GM18511 (cell line): Measurements from ENCODE around the gene TNRC6C.
A peak's percentile ranks its signal among the peaks of the same experiment; 100 is the strongest.

ENCODE experiments used
- ATAC-seq: cut with Tn5 transposase; IDR thresholded peaks from one replicate; pipeline ENCODE4 v1.9.1; 2021; ENCODE audit warnings: mild to moderate bottlenecking, moderate library complexity; ENCODE audit not compliant: unreplicated experiment

Gene TNRC6C, protein sequence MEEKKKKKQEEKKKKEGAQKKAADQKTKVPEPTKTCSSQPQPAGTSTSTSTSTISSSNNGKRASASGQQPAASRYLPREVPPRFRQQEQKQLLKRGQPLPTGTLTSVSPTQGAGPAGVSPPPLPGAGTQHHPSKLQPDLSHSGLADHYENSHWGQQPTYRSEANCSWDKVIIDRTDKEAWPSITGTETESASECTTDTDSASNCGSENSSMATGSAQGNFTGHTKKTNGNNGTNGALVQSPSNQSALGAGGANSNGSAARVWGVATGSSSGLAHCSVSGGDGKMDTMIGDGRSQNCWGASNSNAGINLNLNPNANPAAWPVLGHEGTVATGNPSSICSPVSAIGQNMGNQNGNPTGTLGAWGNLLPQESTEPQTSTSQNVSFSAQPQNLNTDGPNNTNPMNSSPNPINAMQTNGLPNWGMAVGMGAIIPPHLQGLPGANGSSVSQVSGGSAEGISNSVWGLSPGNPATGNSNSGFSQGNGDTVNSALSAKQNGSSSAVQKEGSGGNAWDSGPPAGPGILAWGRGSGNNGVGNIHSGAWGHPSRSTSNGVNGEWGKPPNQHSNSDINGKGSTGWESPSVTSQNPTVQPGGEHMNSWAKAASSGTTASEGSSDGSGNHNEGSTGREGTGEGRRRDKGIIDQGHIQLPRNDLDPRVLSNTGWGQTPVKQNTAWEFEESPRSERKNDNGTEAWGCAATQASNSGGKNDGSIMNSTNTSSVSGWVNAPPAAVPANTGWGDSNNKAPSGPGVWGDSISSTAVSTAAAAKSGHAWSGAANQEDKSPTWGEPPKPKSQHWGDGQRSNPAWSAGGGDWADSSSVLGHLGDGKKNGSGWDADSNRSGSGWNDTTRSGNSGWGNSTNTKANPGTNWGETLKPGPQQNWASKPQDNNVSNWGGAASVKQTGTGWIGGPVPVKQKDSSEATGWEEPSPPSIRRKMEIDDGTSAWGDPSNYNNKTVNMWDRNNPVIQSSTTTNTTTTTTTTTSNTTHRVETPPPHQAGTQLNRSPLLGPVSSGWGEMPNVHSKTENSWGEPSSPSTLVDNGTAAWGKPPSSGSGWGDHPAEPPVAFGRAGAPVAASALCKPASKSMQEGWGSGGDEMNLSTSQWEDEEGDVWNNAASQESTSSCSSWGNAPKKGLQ (N-terminal part only)

DNA sequence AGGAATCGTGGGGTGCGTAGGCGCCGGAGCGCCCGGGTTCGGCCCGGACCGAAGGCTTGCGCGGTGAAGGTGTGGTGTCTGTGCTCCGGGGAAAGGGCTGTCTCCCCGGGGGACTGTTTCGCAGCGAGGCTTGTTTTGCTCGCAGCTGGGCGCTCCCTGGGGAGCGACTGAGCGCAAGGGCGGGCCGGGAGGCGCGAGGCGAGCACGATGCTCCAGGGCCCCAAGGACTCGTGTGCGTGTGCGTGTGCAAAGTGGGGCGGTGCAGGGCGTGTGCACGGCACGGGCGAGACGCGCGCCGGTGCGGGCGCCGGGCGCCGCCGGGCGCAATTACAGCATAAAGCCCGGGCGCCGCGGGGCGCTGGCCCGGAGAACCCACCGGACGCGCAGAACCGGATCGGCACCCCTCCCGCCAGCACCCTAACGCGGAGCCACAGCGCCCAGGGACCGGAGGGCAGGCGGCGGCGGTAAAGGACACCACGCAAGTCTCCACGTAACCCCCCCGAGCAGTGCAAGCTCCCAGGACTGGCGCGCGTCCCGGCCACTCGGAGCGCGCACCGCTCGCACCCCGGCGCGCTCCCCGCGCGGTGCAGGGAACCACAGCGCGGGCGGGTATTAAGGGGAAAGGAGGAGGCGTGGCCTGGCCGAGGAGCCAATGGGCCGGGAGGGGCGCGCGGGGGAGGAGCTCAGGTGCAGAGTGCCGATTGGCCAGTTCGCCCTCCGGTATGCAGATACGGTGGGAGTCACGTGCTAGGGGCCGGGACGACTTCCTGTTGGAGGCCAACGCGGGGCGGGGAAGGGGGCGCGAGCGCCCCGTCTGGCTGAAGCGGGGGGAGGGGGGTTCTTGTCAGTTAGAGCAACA is at the start of gene TNRC6C:
Gene TNRC6C, plus strand, starts transcription at position 847 of the 859 bp plus-strand sequence. CDS start 45,504 bp downstream, outside the sequence.
- peak; percentile 83 for ATAC-seq

DNA sequence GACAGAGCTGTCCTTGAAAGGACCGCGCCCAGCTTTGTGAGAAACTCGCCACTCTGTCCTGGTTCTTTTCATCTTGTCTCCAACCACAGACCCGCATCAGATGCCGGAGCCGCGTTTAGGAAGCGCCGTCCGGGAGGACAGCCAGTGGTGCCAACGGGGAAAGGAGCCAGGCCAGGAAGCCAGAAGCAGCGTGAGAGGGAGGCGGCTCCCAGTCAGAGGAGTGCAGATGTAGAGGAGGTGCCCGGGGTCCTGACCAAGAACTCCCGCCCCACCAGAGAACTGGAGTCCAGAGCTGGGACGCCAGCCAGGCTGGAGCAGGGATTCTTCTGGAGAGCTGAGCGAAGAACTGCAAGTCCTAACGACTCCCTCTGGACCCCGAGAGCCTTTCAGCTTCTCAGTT is 49.3 kb upstream of the TNRC6C start:
- no peak for ATAC-seq

DNA sequence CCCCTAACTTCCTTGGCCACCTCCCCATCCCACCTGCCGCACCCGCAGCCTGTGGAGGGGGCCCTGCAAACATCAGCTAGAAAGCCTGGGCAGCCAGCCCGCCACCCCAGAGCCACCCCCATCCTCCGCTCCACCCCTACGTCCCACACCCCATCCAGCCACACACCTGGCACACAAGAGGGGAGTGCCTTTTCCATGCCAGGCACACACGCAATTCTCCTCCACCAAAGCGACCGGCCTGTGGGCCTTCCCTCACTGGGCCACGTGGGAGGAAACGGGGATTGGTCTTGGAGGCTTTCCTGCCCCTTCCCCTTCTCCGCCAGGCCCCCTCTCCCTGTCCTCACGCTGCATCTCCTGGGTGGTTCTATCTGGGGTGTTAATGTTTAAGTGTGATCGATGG is 48.7 kb upstream of the TNRC6C start:
- ATAC-seq, result no peak

DNA sequence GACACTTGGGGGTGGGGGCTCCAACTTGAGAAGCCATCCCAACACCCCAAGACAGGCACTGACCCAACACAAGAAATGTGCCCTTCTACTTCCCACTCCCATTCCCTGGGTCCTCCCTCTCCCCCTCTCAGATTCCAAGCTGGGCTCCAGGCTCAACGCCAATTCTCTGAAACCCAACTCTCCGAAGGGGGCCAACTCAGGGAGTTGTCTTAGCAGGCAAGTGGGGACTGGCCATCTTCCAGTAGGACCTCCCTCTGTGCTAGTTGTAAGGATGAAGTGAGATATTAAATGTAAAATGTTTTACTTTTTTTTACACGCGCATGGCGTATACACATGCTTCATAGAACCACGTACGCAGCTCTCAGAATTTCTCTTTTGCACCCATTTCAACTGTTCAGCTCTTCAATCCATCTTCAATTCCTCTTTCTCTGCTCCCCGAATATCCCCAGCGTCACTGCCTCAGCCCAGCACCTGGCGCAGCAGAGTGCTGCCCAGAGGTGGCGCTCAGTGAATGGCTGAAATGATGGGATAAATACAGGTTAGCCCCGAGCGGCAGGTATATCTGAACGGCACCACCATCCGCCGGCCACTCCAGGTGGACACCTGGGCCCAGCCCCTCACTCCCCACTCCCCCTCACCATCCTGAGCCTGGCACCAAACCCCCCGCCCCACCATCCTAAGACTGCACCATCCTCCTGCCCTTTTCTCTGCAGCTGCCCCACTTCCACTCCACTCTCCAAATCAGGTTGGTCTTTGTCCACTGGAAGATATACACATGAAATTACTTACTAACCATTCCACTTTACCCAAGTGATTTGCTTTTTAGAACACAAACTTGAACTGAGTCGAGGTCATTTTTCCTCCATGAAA is 43.9 kb upstream of the TNRC6C start:
- ATAC-seq, result no peak

DNA sequence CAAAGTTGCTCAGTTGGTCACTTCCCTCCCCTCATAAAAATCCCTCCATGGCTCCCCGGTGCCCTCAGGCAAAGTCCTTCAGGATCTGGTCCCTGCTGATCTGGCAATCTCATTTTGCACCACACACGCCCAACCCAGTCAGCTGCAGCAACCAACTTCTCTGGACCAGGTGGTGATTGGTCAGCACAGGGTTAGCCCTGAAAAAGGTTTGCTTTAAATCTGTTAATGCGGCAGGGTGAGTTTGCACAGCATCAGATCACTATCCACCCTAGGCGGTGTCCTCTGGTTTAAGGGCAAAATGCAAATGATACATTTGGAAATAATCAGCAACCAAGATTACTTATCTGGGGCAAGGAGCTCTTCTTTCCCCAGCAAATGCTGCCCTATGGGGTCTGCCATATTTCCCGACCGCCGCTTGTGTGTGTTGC is 42.9 kb upstream of the TNRC6C start:
- ATAC-seq, result no peak

DNA sequence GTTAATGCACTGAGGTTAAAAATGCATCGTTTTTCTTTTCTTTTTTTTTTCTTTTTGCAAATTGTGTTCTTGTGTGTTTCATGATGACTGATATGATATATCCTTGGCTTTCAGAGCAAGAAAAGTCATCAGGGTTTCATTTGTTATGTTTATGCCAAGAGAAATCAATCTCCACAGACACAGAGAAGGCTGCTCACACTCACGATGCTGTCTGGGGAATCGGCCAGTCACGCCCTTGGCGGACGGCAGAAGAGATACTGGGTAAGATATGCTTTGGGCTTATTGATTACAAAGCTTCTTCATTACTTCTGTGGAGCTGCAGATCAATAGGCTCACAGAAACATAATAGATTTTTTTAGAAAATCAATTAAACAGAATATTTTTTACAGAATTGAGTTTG is 42.2 kb upstream of the TNRC6C start:
- no peak for ATAC-seq

DNA sequence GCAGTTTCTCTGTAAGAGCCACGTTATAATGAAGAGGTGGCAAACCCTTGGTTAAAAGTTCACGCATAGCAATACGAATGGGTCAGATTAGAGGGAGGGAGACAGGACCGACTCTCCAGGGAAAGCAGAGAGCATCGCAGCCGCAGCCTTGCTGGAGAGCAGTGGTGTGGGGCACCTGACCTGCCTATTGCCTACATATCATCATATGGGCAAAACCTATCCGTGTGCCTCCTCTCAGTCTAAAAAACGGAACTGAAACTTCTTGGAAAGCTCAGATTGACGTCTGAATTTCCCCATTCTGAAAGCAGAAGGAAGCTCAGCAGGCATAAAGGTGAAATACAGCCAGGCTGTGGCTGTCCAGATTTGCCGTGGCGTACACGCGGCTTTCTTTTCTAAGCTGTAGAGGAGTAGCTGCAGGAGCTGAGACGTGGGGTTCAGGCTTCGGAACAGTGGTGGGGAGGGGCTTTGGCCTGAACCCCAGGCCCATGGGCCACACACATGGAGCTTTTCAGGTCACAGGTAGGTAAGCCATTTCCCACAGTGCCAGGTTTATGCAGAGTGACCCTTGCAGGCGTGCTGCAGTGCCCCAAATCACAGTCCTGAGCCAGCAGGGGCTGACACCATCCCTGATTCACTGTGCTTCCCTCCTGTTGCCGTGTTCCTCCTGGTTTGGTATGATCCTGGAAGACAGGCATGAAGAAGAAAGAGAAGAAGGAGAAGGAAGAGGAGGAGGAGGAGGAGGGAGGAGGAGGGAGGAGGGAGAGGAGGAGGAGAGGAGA is 41.6 kb upstream of the TNRC6C start:
- ATAC-seq, result no peak

DNA sequence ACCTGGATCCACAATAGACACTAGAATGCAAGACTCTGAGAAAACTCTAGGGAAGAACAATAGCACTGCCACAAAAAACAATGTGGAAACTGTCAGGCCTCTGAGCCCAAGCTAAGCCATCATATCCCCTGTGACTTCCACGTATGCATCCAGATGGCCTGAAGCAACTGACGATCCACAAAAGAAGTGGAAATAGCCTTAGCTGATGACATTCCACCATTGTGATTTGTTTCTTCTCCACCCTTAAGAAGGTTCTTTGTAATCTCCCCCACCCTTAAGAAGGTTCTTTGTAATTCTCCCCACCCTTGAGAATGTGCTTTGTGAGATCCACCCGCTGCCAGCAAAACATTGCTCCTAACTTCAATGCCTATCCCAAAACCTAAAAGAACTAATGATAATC is 39.2 kb upstream of the TNRC6C start:
- ATAC-seq, result no peak

DNA sequence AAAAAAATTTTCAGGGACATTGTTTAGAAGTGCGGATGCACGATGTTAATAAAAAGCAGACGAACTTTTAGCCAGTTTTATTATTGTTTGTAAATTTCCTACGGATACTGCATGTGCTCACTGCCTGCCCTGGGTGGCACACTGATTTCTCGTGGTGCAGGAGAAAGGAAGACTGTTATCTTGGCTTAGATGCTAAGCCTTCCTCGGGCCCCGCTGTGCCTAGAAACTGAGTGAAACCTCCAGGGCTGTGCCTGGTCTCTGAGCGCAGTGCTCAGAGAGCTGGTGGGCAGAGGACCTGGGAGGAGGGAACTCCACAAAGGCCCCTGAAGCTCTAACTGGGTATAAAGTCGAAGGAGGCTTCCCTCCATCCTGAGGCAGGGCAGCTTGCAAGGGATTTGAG is 35.4 kb upstream of the TNRC6C start:
- no peak for ATAC-seq

DNA sequence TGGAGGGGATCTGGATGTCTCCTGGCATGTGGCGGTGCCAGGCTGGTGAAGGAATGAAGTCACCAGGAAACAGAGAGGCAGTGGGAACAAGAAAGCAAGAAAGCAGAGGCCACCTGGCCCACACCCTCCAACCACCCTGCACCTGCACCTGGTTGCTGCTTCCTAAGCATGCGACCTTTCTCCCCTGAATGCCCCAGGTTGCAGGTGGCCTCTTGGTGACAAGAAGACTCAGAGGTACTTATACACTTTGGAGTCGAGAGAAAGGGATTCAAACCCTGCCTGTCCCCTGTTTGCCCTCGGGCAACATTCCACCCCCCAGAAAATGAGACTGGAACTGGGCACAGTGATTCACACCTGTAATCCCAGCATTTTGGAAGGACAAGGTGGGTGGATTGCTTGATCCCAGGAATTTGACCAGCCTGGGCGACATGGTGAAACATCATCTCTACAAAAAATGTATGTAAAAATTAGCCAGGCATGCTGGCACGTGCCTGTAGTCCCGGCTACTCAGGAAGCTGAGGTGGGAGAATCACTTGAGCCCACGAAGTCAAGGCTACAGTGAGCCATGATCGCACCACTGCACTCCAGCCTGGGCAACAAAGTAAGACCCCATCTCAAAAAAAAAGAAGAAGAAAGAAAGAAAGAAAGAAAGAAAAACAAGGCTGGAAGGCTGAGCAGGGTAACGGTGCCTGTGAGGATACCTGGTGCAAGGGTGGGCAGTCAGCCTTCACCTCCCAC is 34.6 kb upstream of the TNRC6C start:
- ATAC-seq, result no peak

DNA sequence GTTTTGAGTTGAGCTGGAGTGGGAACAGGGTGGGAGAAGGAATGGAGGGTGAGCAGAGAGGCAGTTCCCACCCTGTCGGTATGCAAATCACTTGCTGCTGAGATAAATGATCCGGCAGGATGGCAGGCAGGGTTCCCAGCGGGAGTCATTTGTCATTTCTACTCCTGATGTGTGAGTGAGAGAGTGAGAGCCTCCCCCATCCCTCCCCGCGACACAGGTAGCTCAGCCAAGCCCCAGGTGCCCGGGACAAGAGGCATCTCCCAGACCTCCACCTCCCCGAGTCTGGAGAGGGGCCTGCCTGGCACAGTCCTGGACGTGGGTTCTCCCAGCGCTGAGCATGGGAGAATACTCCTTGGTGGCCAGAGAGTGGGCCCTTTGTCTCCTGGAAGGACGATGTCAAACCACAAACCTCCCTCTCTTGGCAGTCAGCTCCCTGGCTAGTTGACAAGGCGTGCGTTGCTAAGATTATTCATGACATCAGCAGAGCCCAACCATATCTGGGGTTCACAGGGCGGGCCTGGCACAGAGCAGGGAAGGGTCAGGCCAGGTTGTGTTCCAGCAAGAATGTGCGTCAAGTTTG is 33.7 kb upstream of the TNRC6C start:
- ATAC-seq, result no peak

DNA sequence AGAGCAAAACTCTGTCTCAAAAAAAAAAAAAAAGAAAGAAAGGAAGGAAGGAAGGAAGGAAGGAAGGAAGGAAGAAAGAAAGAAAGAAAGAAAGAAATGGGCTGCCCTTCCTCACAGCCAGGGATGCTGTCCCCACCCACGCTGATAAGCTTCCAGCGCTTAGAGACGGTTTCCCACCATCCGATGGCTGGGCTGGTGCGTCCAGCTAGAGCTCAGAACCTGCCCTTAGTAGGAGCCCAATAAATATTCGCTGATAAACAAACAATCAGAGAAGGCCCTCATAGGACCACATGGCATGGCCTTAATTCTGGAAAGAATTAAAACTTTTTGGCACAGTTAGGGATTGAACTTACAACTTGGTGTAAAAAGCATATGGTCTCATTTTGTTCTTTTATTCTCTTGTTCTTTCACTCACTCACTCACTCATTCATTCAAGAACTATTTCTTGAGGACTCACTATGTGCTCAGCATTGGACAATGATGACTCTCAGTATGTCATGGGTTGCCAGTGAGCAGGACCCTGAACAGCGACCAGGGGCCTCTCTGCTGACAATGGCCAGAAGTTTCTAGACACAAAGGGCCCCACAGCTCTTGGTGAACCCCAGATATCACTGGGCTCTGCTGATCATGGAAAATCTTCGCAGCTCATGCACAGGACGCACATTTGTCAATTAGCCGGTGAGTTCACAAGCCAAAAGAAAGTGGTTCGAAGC is 32.5 kb upstream of the TNRC6C start:
- ATAC-seq, result no peak

DNA sequence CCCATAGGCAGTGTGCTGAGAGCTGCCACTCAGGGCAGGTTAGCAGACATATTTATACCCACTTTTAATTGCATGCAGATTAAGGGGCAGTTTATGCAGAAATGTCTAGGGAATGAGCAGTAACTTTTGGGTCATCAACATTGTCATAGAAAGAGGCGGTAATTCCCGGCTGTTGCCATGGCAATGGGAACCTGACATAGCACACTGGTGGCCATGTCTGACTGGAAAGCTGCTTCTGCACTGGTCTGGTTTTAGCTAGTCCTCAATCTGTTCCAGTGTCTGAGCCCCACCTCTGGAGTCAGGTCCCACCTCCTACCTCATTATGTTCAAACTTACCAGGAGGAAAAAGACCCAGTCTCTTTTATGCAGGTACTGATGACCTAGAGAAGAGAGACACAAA is 31.5 kb upstream of the TNRC6C start:
- ATAC-seq, result no peak

DNA sequence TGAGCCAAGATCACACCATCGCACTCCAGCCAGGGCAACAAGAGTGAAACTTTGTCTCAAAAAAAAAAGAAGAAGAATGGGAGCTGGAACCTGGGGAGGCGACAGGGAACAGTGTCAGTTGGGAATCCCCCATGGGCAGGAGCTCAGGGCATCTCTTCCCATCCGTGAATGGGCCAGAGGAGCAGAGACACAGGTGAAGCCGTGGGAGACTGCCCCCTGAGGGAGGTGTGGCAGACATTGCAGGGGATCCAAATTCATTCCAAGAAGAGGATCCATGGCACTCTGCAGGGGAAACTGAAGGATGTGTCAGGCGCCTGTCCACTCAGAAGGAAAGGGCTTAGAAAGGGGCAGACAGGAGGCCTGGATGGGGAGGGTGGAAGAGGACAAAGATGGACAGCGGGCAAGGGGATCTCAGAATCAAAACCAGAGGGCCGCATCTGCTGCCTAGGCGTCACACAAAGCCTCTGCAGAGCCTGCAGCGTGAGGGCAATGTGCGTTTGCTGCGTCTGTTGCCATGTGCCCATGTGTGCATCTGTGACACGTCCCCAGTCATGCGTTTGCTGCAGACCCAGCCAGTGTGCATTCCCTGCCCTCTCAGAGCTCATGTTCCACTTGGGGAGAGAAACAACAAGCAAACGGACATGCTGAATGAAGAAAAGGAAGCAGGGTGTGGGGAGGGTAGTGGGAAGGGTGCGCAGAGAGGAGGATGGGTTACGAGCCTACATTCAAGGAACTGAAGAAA is 30.6 kb upstream of the TNRC6C start:
- ATAC-seq, result no peak

DNA sequence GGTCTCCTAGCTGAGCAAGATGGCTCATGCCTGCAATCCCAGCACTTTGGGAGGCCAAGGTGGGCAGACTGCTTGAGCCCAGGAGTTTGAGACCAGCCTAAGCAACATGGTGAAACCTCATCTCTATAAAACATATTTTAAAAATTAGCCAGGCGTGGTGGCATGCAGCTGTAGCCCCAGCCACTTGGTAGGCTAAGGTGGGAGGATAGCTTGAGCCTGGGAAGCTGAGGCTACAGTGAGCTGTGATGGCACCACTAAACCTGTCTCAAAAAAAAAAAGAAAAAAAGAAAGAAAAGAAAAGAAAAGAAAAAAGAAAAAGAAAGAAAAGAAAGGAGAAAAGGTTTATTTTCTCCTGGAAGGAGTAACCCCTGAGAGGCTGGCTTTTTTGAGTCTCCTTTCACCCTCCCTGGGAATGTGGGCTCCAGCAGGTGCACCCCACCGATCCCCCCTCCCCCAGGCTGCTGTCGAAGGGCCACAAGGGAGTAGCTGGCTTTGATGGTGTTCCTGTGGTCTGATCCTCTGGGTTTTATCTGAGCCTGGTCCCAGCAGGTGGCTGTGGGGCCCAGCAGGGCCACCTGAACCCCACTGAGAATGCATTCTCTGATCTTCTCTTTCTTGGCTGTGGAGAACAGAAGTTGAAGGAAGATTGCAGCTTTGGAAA is 29.9 kb upstream of the TNRC6C start:
- no peak for ATAC-seq

DNA sequence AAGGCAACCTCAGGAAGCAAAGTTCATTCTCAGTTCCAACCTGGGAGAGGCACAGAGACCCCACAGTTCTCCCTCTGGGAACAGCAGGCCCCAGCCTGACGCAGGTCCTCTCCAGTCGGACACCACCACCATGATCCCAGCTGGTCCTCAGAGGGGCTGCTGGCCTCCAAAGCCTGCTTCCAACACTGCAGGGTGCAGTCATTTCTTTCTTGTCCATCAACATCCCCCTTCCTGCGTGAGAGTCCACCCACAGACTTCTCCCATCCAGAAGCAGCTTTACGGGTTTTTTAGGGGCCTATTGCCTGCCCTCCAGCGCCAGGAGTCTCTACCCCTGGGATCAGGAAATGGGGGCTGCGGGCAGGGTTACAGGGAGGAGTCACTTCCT is 29.3 kb upstream of the TNRC6C start:
- no peak for ATAC-seq
